Stimulated activated CD4-positive, alpha-beta T cell treated with anti-CD3 and anti-CD28 coated beads, Interleukin-4, amount 100 ng/mL, for 1 hour (primary cell): ENCODE results near the gene SLC48A1.

Source experiments
- DNase-seq: peaks from one replicate; pipeline ENCODE4 v3.0.0-alpha.2; 2020

The SLC48A1 gene

DNA sequence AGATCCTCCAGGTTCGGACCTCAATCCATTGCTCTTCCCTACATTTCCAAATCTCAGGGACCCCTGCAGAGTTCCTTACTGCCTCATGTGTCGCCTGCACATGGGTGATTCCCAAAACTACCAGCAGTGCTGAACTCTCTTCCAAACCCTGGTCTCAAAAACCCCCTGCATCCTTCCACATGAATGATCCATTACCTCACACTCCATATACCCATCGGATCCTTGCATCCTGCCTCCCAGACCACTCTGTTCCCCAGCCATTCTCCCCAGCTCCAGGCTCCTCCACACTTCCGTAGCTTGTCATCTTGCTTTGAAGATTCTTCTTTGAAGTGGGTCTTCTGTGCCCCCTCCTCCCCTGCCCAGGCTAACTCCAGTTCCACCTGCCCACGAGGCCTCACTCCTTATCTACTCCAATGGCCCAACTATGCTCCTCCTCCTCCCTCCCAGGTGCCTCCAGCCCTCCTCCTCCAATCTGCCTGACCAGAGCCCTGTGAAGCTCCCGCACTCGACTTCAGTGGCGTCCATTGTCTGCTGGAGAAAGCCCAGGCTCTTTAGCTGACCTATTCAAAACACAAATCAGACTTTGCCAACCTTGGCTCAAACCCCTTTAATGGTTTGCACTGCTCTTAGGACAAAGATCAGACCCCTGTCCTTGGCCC, 28.1 kb upstream of the SLC48A1 start:
- DNase-seq = no peak

DNA sequence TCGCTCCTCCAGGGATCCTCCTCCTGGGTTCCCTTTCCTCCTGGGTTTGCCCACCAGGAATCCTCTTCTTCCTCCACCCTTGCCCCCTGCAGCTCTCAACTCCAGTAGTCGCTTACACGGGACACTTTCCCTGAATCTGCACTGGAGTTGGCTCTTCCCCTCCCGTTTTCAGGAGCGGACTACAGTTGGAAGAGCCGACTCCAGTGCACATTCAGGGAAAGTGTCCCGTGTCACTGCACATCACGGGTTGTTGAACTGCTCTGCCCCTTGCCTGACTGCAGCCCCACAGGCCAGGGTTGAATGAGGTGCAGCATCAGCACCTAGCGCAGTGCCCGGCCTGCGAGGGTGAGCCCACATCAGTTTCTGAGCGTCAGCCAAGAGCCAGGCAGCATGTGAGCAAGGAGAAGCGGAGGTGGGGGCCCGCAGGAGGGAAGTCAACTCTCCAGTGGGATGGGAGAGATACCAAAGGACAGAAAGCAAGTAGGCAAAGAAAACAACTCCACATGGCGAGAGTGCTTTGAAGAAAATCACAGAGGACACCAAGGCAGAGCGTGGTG, 27.5 kb upstream of the SLC48A1 start:
- no peak for DNase-seq

DNA sequence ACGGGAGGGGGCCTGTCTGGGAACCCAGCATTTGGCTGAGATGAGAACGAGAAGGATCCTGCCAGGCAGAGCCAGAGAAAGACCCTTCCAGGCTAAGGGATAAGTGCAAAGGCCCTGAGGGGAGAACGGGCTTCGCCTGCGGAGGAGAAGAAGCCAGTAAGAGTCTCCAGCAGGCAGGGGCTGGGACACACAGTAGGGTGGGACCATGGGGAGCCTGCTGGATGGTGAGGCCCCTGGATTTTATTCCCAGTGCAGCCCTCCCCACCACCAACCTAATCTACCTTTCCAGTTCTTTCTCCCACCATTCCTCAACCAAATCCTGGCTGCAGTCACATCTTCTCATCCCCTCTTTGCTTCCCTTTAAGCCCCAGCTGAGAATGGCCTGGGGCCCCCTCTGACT, 27.0 kb upstream of the SLC48A1 start:
- no peak for DNase-seq

DNA sequence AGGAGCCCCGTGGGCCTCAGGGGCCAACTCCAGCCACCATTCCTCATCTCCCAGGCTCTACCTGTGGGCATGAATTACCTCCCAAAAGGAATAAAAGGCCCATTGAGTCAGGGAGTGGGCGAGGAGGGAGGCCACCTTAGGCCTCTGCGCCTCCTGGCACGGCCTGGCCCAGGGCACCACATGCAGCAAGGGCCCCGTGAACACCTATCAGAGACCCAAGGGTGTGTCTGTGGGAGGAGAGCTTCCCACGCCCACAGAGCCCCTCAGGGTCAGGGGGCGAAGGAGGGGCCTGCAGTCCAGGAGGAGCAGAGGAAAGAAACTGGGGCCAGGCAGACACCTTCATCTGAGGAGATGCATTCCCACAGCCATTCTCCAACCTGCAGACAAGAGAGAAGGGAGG, 26.5 kb upstream of the SLC48A1 start:
- DNase-seq = no peak

DNA sequence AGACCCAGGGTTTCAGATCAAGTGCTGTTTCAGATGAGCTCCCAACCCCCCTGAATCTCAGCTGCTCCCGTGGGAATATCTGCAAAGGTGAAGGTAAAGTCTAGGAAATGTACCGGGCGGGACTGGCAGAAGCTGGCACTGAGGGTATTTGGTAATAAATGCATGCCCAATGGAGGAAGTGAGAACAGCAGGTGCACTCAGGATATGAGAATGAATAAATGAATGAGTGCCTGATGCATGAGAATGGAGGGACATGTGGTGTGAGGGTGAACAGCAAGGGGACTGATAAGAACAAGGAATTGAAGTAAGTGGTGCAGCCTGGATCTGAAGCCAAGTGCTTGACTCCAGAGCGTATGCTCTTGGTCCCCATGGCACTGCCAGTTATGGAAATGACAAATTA, 25.9 kb upstream of the SLC48A1 start:
- no peak for DNase-seq

DNA sequence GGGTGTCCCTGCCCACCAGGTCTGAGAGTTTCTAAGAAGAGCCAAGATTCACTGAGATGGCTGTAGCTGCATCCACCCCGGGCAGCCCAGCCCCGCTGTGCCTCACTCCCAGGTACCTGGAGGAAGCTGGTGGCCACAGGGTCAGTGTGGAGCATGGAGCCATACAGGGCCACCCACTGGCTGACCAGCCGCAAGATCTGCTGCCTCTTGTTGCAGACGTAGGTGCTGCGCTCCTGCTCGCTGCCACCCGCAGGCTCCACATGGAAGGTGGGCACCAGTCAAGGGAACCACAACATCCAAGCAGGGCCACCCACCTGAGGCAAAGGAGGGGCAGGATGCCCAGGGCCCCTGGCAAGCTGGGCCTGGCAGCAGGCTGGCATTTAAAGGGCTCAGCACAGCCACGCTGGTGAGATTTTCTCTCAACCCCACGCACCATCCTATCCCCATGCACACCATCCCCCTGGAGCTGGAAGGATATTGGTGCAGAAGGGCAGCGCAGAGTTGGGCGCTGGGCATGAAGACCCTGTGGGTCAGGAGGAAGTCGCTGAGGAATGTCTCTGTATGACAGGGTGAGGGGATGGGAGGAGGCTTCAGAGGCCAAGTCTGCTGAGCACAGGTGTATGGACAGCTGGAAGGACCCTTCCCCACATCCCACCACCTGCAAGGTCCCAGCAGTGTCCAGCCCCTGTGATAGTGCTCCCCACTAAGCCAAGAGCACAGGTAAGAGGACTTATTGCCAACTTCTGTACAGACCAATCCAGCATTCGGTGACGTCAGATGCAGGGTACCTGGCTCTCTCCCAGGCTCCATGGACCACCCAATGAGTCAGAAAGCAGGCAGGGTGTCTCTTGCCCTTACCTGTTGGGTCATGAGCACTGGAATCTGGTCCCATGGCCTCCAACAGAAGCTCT, 25.2 kb upstream of the SLC48A1 start:
- DNase-seq = no peak

DNA sequence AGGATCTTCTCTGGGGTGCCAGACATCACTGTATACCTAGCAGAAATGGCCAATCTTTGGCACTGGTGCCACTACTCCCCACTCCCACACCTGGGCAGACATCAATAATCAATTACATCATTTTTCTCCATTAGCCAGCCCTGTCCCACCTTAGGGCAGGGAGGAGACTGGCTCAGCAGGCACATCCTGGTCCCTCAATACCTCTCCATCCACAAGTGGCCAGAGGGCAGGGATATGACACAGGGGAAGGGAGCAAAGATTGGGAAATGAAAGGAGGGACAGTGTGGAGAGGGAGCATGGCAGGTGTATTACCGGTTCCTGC, 24.6 kb upstream of the SLC48A1 start:
- no peak for DNase-seq

DNA sequence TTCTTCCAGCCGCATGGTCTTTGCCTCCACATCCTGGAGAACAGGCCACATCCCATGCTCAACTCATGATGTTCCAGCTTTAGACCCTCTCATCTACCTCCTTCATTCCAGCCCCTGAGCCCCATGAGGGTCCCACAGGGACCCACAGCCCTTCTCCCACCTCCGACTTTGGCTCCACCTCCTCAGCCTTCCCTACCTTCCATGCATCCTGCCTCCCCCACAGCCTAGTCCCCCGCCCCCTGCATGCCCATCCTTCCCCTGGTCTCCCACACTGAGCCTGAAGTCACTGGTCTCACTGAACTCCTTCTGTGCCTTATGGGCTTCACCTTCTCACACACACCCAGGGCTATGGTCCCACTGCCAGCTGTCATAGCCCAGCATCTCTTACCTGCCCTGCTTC, 24.1 kb upstream of the SLC48A1 start:
- DNase-seq = no peak

DNA sequence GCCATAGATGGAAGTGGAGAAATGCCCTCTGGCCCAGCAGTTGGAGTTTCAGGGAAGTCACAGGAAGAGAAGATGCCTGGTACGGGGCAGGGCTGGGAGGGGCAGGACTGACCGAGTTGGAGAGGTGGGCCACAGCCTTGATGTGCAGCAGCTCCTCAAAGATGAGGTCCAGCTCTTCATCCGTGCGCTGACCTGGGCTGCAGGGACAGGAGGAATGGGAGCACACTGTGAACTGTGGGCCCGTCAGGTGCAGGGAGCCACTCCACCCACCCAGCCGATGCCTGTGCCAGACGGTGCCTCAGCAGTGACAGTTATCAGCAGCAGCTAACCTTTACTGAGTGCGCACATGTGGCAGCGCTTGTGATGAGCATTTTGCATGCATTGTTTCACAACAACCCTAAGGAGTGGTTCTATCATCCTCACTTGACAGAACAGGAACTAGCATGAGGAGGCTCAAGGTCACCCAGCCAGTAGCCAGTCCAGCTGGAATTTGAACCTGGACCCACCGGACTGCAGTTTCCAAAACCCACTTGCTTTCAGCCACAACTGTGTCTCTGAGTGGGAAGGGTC, 22.7 kb upstream of the SLC48A1 start:
- no peak for DNase-seq

DNA sequence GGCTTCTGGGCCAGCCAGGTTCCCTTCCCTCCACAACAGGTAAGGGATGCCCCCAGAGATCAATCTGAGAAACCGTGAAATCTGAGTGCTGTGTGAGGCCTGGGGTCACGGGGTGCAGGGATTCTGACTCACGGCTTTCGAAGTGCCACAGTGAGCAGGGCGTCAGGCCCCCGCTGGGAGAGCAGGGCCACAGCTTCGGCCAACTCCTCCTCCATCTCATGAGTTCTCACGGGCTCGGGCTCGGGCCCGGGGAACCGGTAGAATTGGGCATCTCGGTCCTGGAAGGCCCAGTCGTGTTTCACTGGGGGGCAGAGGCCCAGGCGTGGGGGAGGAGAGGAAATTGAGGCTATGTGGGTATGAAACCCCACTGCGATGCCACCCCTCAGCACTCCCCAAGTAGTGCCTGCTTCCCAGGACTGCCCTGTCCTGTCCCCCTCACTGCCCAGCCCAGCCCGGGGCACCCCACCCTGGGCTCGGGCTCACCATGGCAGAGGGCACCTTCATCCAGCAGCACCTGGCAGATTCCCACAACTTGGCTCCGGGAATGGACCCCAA, 22.0 kb upstream of the SLC48A1 start:
- DNase-seq = no peak

DNA sequence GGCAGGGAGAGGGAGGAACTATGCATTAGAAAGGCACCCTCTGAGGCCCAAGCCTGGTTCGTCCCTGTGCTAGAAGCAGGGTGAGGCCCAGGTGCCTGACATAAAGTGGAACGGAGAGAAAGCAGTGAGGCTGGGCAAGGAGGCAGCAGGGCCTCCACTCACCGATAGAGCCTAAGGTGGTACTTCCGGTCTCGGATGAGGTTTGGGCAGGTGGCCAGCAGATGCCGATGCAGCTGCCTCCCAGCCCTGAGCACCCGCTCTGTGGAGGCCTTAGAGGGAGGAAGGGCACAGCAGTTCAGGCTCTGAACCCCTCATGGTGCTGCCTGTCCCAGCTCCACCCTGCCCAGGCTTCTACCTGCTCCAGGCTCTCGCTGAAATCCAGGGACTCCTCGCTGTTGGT, 21.5 kb upstream of the SLC48A1 start:
- no peak for DNase-seq

DNA sequence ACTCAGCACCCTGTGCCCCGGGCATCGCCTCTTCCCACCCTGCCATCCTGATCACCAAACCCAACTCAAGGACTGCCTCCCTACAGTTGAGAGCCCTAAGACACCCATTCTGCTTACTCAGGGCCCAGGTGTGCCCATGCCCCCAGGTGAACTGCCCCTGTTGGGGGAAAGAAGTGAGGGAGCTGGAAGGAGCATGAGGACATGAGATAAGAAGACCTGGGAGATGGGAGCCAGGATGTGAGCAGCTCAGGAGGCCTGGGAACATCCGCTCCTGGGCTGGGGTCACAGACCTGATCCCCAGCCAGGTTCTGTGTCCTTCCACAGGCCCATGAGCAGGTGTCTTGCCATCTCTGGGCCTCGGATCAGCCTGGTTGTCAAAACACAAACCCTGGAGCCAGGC, 20.9 kb upstream of the SLC48A1 start:
- no peak for DNase-seq

DNA sequence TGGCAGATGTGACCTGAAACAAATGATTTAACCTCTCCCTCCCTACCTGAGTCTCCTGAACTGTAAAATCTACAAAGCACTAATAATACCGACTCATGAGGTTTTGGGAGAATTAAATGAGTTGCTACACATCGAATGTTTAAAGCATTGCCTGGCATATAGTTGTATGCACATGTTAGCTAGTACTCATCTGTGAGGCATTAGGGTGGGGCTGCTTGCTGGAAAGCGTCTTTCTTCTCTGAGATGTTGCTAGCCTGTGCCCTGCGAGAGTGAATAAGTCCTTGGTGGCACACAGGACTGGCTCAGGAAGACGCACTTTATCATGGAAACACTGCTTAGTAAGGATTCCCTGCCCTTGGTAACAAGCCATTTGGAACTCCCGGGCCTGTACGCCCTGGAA, 20.5 kb upstream of the SLC48A1 start:
- DNase-seq = no peak

DNA sequence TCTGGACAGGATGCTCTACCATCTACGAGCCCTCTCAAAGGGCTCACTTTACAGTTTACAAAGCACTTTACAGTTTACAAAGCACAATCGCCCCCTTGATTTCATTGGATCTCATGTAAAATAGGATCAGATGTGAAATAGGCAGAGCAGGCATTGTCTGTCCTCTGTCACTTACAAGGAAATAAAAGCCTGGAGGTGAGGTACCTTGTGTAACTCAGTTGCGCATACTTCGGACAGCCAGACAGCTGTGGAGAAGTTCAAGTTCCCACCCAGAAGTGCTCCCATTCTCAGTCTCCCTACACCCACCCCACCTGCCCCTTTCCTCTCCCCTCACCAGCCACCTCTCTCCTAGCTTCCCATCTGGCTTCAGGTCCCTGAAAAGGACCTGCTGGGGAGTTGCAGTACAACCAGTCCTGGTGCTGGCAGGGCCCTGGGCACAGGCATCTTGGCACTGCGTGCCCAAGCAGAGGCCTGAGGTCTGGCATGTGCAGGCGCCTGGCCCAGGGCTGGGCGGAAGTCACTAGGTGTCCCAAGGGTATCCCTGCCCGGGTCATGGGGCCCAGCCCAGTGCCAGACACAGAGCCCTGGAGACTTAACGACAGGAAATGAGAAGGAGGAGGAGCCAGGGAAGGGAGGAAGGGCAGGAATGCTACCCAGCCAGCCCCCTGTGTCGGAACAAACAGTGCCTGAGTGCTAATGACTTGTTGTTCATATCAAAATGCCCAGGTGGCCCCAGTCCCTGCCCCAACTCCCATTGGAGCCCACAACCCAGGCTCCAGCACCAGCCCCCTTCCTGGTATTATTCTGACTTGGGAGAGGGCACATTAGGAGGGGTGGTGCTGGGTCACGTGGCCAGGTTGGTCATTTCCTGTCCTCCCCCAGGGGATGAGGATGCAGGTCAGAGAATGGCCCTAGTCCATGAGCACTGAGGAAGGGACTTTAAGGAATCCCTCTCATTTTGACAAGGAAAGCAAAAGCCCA, 19.7 kb upstream of the SLC48A1 start:
- no peak for DNase-seq

DNA sequence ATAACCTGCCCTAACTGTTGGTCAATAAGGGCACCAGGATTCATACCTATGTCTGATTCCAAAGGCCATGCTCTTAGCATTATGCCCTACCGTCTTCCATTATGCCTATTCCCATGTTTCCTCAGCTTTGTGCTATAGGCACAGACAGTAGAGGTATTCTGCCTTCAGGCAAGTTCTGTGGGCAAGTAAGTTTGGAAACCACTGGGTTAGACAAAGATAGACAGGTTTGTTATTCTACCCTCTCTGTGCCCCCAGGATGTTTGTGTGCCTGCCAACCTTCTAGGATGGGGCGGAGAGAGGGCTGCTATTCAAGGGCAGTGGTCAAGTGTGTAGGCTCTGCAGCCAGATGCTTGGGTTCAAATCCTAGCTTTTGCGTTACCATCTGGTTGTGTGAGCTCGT, 18.9 kb upstream of the SLC48A1 start:
- no peak for DNase-seq

DNA sequence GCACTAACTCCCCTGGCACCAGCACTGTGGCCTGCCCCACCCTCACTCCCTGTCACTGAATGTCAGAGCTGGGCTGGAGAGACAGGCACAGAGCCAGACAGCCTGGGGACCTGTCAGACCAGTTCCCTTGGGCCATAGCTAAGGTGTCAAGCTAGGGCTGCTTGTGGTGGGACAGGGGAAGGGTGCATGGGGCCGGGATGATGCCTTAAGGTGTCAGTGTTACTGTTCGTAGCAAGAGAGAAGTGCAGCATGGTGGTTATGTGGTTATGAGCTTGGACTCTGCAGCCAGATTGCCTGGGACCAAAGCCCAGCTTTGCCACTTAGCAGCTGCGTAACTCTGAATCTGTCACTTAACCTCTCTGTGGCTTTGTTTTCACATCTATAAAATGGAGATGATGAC, 18.2 kb upstream of the SLC48A1 start:
- no peak for DNase-seq

DNA sequence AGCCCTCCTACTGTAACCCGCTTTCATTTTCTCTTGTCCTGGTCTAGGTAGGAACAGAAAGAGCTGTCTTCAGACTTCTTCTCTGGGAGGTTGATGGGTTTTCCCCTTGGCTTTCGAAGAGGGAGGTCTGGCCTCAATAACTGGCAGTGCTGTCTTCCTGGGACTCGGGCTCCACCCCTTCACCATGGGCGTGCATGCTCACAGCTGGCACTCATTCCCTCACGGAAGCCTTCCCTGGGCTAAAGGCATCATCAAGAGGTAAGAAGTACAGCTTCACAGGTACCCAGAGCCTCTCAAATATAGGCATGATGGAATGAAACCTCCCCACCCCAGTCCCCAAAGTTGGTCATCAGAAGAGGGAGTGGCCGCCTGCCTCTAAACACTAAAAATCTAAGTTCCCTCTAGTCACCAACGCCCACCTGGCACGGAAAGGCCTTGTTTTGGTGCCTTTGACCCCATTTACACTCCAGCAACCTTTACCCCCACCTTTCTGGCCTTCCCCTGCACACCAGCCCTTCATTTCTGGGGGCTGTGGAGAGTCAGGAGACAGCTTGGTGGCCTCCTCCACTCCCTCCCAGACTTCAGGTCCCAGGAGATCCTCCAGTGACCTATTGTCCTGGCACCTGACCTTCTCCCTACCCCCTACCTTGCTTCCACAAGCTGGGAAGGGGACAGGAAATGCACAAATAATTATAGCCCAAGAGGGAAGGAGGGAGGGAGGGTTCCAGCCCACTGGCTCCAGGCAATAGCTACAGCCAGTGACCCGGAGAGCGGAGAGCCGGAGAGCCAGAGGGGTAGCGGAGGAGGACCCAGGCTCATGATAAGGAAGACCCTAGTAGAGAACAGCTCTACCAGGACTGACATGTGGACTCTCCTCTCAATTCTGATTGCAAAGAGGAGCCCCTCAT, 17.1 kb upstream of the SLC48A1 start:
- DNase-seq = peak; percentile 29

DNA sequence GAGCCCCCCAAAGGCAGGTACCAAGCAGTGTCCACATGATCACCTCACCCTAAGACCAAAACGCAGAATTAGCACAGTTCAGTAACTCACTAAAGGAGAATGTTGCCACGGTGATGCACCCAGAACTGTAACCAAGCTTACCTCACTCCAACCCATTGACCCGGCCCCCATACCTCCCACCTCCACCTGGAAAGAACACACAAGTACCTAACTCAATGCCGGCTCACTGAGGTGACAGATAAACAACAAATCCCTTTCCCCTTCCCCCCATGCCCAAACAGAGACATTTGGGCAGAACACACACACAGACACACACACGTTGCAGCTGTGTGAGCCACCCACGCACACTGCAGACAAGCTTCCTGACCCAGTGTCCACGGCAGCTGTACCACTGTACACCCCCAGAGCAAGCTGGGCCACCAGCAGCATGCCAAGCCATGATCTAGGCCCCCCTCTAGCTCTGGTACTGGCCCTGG, 15.6 kb upstream of the SLC48A1 start:
- no peak for DNase-seq

DNA sequence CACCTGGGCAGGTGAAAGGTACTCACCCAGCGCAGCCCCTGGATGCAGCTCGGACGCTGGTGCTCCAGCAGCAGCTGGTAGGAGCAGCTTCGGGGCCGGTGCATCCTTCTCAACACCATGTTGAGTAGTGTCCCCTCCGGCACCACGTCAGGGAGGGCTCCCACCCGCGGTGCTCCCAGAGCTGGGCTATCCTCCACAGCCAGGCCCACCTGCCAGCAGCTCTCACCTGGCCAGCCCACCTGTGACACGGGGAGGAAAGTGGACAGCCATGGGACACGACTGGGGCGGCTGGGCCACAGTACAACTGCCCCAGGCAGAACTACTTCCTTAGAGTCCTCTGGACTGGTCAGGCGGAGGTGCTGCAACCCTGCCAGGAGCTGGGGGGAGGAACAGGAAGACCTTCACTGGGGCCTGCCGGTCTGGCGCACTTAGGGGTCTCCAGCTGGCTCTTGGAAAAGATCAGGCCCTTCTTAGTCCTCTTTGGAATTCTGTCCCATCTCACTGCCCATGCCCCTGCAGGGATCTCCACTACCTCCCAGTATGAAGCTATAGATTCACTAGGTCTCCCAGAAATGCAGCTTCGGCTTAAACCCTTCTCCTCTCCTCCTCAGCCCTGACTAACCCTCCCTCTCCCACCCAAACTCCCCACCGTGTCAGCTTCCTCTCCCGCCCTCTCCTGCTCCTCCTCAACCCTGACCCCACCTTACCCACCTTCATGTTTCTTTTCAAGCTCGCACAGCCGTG, 15.0 kb upstream of the SLC48A1 start:
- no peak for DNase-seq

DNA sequence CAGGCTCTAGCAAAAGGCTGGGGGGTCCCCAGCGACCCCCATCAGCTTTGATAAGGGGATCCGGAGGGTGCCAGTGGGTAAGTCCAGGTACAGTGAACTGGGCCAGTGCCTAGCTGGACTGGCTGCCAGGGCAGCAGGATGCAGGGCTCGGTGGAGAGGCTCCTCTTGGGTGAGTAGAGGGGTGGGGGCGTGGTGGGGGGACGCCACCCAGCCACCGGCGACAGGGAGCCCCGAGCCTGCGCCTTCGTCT, 14.5 kb upstream of the SLC48A1 start:
- no peak for DNase-seq
